Cardiac muscle cell (in vitro differentiated cells and primary cell): Measurements from ENCODE around the gene PBX2. TPM values are rescaled to one million over a fixed set of nuclear protein-coding genes. Genes with fewer than 3 reads are reported as not detected.
"Not testable (repeated sequence)": the region's sequence is repeated elsewhere in the genome, so short reads cannot be mapped to it uniquely, and the experiment has no call there.

Source experiments
- DNase-seq, 2 donors: peaks; one replicate each; pipeline versions ENCODE4 v3.0.0 to v3.0.0-alpha.2; 2010 to 2017; ENCODE audit warnings: low read depth in 1 of 2, low spot score in 1 of 2
- H3K27ac ChIP-seq: fragments of 200-600 bp; sonication (generic); 2 replicates; pipeline ENCODE4 v1.5.1; 2016
- H3K27me3 ChIP-seq: fragments of 200-600 bp; sonication (generic); 2 replicates; pipeline ENCODE4 v1.6.0; 2016; ENCODE audit warnings: control low read depth
- H3K36me3 ChIP-seq: fragments of 200-600 bp; sonication (generic); 2 replicates; pipeline ENCODE4 v1.5.1; 2016; ENCODE audit warnings: control low read depth
- H3K4me1 ChIP-seq: fragments of 200-600 bp; sonication (generic); 2 replicates; pipeline ENCODE4 v1.8.1; 2017; ENCODE audit warnings: low read depth, mild to moderate bottlenecking, mixed run types
- H3K4me3 ChIP-seq: fragments of 200-600 bp; sonication (generic); 2 replicates; pipeline ENCODE4 v1.5.1; 2016; ENCODE audit warnings: mild to moderate bottlenecking
- H3K9me3 ChIP-seq: fragments of 200-600 bp; sonication (generic); 2 replicates; pipeline ENCODE4 v1.5.1; 2017; ENCODE audit warnings: low read depth, mild to moderate bottlenecking, control low read depth
- CTCF ChIP-seq: IDR thresholded peaks from 2 replicates; pipeline ENCODE4 v1.5.1; 2012; ENCODE audit warnings: low read depth, mild to moderate bottlenecking, low read length
- polyA plus RNA-seq: library from polyadenylated mRNA; unstranded; fragments of >200 nt; fragmentation: Nextera tagmentation; extraction: Ambion mirVana; gene quantifications from 2 replicates; pipeline ENCODE4 v1.2.1, GENCODE V29; 2016
- total RNA-seq: library from RNA; depleted of rRNA; stranded (reverse); fragments of >200 nt; gene quantifications from 2 replicates; pipeline ENCODE4 v1.2.3, GENCODE V29; 2016

PBX2 gene
- total and polyA plus RNA-seq, 2 experiments from 2014 or later: 17.3 to 124 TPM

GRCh38 chr6:32191696-32192607 is 1.9 kb upstream of the PBX2 start:
- H3K9me3 ChIP-seq: no peaks in the 10 kb centered on the region
- H3K27me3 ChIP-seq: no peaks in the 10 kb centered on the region
- no peak for DNase-seq
- H3K27ac ChIP-seq: peak overlapping the region; percentile 97
- H3K4me1 ChIP-seq: peaks cover 4% of the 10 kb centered on the region
- no peak for TF ChIP-seq CTCF
- H3K36me3 ChIP-seq: peaks cover 8% of the 10 kb centered on the region
- H3K4me3 ChIP-seq: no peak overlapping the region

DNA sequence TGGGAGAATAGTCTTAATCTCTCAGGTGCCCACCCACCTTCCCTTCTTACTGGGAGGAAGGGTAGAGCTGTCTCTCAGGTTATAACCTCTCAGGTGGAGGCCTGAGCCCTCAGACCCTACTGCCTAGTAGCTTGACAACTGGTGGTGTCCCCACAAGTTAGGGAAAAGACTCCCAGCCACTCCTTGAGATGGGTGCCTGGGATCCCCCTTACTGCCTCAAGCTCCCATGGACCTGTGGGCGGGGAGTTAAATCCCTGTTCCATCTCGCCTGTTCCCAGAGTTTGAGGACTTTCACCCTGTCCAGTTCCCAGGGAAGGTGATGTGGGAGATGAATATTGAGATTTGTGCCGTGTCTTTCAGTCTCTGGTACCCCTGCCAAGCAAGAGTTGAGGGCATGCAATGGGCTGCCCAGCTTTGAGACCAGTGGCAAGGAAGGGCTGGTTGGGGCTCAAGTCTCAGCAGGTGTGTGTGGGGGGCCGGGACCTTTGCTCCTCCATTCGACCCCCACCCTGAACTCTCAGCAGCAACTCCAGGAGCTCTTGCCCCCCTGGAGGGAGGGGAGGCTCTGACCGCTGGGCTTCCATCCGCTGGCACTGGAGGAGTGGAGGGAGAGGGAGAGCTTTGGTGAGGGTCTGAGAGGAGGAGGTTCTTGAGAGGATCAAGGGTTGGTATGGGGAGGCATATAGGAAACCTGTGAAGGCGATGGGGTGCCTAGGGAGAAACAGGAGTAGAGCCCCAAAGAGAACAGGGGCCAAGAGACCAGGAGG is 1.1 kb upstream of the PBX2 start:
- TF ChIP-seq CTCF: no peak
- no peak for DNase-seq
- no peaks in the 10 kb centered on the region for H3K27me3 ChIP-seq
- no peaks in the 10 kb centered on the region for H3K9me3 ChIP-seq
- H3K27ac ChIP-seq: peak overlapping the region; percentile 97
- peak overlapping the region; percentile 80 for H3K4me3 ChIP-seq
- peaks cover 4% of the 10 kb centered on the region for H3K4me1 ChIP-seq
- H3K36me3 ChIP-seq: peaks cover 15% of the 10 kb centered on the region

DNA sequence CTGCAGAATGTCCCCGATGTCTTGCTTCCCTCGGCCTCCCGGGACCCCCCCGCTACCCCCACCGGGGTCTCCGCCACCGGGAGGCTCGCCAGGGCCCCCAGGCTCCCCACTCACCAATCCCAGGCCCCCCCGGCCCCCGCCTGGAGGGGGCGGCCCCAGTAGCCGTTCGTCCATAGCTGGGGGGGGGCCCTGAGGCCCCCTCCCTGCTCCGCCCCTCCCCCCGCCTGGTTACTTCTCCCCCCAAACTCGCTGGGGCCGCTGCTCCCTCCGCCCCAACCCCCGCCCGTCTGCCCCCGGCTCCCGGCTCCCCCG is 304 bp downstream of the PBX2 start:
- Histone ChIP-seq H3K9me3 (no peaks in the 10 kb centered on the region), H3K4me3 (peak overlapping the region; percentile 80), H3K4me1 (peaks cover 4% of the 10 kb centered on the region), H3K27ac (peak overlapping the region; percentile 97), H3K27me3 (no peaks in the 10 kb centered on the region), H3K36me3 (peaks cover 15% of the 10 kb centered on the region)
- no peak for DNase-seq
- TF ChIP-seq CTCF: no peak

- no peaks in the 10 kb centered on the region for H3K9me3 ChIP-seq
- H3K36me3 ChIP-seq: peaks cover 15% of the 10 kb centered on the region
- H3K4me3 ChIP-seq: peak overlapping the region; percentile 80
- no peak for TF ChIP-seq CTCF
- no peaks in the 10 kb centered on the region for H3K27me3 ChIP-seq
- peaks cover 4% of the 10 kb centered on the region for H3K4me1 ChIP-seq
- H3K27ac ChIP-seq: peak overlapping the region; percentile 97
- no peak for DNase-seq
Measured at GRCh38 chr6:32189069-32189741, 797 bp downstream of the PBX2 start.

DNA sequence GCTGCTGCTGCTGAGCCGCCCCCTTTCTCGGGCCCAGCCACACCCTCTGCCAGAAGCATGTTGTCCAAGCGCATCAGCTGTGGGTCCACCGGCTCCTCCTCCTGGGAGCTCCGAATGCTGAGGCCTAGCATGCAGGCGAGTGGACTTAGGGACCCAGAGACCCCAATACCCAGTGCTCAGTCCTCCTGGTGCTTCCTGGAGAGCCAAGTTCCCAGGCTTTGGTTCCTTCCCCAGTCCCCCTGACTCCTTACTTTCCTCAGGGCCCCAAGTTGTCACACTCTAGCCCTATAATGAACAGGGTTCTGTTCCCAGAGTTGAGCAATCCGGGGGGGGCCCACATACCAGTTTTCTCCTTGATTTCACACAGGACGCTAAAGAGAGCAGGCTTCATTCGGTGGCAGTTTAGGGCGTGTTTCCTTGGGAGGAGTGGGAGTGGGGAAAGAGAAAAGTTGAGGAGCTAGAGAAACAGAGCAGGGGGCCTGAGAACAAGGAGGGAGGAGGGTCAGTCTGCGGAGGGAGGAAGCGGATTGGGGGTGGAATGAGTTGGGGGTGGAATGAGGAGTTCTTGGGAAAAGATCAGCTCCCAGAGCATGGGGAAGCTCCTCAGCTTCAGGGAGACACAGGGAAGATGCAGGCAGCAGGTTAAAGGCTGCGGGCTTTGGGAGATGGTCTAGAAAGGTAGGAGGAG is 1.5 kb downstream of the PBX2 start:
- Histone ChIP-seq H3K27ac (peak overlapping the region; percentile 97), H3K4me3 (peak overlapping the region; percentile 80), H3K36me3 (peaks cover 15% of the 10 kb centered on the region), H3K27me3 (no peaks in the 10 kb centered on the region), H3K9me3 (no peaks in the 10 kb centered on the region), H3K4me1 (peaks cover 4% of the 10 kb centered on the region)
- no peak for TF ChIP-seq CTCF
- peak in 1 of 2 donors; percentile 39 for DNase-seq

DNA sequence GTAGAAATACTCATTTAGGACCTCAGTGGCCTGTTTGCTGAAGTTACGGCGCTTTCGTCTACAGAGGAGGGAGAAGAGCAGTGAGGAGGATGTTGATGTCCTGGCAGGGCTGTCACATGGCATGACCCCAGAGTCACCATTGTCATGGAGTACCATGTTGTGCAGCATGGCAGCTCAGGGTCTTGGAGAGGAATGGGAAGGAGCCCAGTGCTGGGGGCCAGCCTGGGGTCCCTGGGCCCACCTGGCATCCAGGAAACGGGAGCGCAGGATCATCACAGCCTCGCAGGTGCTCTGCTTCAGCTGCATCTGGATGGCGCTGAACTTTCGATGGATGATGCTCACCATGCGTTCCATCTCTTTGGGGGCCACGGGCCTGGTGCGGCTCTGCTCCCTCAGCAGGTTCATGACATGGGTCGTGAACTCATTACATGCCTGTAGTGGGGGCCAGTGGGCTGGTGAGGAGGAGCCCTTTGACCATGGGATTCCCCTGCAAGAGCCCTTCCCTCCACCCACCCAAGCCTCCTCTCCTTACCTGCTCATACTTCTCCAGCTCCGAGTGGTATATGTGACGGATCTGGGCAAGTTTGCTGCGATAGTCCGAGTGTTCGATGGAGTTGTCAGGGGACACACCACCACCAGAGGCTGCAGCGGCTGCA is 2.1 kb downstream of the PBX2 start:
- H3K4me3 ChIP-seq, H3K9me3 ChIP-seq, DNase-seq, H3K27me3 ChIP-seq, H3K4me1 ChIP-seq: not testable (repeated sequence)
- H3K36me3 ChIP-seq: peaks cover 15% of the 10 kb centered on the region
- peak overlapping the region; percentile 97 for H3K27ac ChIP-seq
